MM.1S (cell line): Measurements from ENCODE around the gene TMEM250.

Experiments used
- DNase-seq: peaks from one replicate; pipeline ENCODE4 v3.0.0-alpha.2; 2015
- H2AFZ ChIP-seq: fragments of 300-600 bp; sonication (generic); 2 replicates; pipeline ENCODE4 v1.6.0; 2016; ENCODE audit warnings: antibody characterized with exemption, low read length
- H3F3A ChIP-seq: fragments of 300-600 bp; sonication (generic); 2 replicates; pipeline ENCODE4 v1.6.1; 2016; ENCODE audit warnings: mild to moderate bottlenecking, antibody characterized with exemption, low read length, moderate library complexity, mixed read lengths; ENCODE audit not compliant: insufficient read depth
- H3K27ac ChIP-seq: fragments of 300-600 bp; sonication (generic); 2 replicates; pipeline ENCODE4 v1.5.1; 2016; ENCODE audit warnings: mild to moderate bottlenecking, low read length
- H3K27me3 ChIP-seq: fragments of 300-600 bp; sonication (generic); replicated peaks from 2 replicates; pipeline ENCODE4 v1.6.0; 2016; ENCODE audit warnings: low read length; ENCODE audit not compliant: insufficient read depth
- H3K36me3 ChIP-seq: fragments of 300-600 bp; sonication (generic); replicated peaks from 2 replicates; pipeline ENCODE4 v1.6.1; 2016; ENCODE audit warnings: mild to moderate bottlenecking, low read length, mixed read lengths; ENCODE audit not compliant: insufficient read depth
- H3K4me1 ChIP-seq: fragments of 300-600 bp; sonication (generic); 2 replicates; pipeline ENCODE4 v1.6.1; 2016; ENCODE audit warnings: low read length, mixed read lengths
- H3K4me2 ChIP-seq: fragments of 300-600 bp; sonication (generic); 2 replicates; pipeline ENCODE4 v1.6.0; 2016; ENCODE audit warnings: low read depth, low read length
- H3K4me3 ChIP-seq: fragments of 300-600 bp; sonication (generic); 2 replicates; pipeline ENCODE4 v1.5.1; 2016; ENCODE audit warnings: low read length, mixed read lengths
- H3K79me2 ChIP-seq: fragments of 300-600 bp; sonication (generic); 2 replicates; pipeline ENCODE4 v1.6.1; 2016; ENCODE audit warnings: mixed run types, low read length, mixed read lengths
- H3K9ac ChIP-seq: fragments of 300-600 bp; sonication (generic); 2 replicates; pipeline ENCODE4 v1.6.1; 2016; ENCODE audit warnings: low read length, mixed read lengths
- H3K9me2 ChIP-seq: fragments of 300-600 bp; sonication (generic); replicated peaks from 2 replicates; pipeline ENCODE4 v1.6.1; 2016; ENCODE audit warnings: mild to moderate bottlenecking, low read length, mixed read lengths; ENCODE audit not compliant: insufficient read depth
- H3K9me3 ChIP-seq: fragments of 300-600 bp; sonication (generic); replicated peaks from 2 replicates; pipeline ENCODE4 v1.6.1; 2016; ENCODE audit warnings: mild to moderate bottlenecking, low read length, mixed read lengths; ENCODE audit not compliant: insufficient read depth
- H4K20me1 ChIP-seq: fragments of 300-600 bp; sonication (generic); 2 replicates; pipeline ENCODE4 v1.6.1; 2016; ENCODE audit warnings: mild to moderate bottlenecking, low read length, moderate library complexity, mixed read lengths; ENCODE audit not compliant: insufficient read depth
- CTCF ChIP-seq: fragments of 300-600 bp; sonication (generic); IDR thresholded peaks from 2 replicates; pipeline ENCODE4 v1.5.1; 2016; ENCODE audit warnings: antibody characterized with exemption, low read length, mixed read lengths
- EZH2 ChIP-seq: fragments of 300-600 bp; sonication (generic); optimal IDR thresholded peaks from 2 replicates; pipeline ENCODE3; 2017; ENCODE audit warnings: low read depth, mild to moderate bottlenecking, antibody characterized with exemption, low read length, mixed read lengths
- EZH2phosphoT487 ChIP-seq: fragments of 300-600 bp; sonication (generic); IDR thresholded peaks from 2 replicates; pipeline ENCODE4 v1.6.1; 2018; ENCODE audit warnings: antibody characterized with exemption, low read length

TMEM250 gene

DNA sequence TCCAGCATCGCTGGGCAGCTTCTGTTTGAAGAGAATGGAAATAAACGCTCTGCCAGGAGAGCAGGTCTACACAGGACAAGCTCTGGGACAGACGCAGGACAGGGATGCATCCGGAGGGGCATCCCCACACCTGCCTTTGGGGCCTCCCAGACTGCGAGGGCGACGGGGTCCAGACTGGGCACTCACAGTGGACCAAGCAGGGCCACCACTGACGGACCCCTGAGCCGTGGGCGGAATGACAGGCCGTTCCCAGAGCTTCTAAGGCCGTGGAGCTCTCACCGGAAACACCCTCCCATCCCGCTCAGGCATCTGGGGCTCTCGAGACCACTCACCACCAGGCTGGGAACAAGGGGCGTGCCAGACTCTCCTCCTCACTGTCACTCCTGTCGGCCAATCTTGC lies 10.5 kb upstream of the TMEM250 start:
- Histone ChIP-seq H4K20me1 (no peaks in the 10 kb centered on the region), H3F3A (no peaks in the 10 kb centered on the region), H3K4me3 (no peak overlapping the region), H3K9me2 (no peaks in the 10 kb centered on the region), H3K79me2 (no peaks in the 10 kb centered on the region), H3K9ac (no peak overlapping the region), H3K9me3 (no peaks in the 10 kb centered on the region), H2AFZ (no peak overlapping the region), H3K4me2 (no peak overlapping the region), H3K4me1 (no peaks in the 10 kb centered on the region), H3K27ac (no peak overlapping the region), H3K36me3 (no peaks in the 10 kb centered on the region), H3K27me3 (peaks cover 90% of the 10 kb centered on the region)
- DNase-seq, result no peak
- TF ChIP-seq EZH2 (no peak), EZH2phosphoT487 (no peak), CTCF (no peak)

DNA sequence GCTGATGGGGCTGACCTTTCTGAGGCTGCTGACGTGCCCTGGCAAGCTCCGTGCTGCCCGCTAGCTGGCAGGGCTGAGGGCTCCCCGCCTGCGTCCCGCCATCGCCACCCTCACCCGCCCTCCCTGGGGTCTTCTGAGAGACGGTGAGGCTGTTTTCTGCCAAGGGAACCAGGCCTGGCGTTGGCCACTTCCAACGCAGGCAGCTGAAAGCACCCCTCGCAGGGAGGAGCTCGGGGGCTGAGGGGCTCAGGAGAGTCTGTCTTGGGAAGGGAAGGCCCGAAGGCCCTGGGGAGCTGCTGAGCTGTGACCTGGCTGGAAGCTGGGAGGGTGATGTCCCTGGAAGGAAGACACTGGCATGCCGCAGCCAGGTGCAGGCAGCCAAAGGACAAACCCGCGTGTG lies 9.8 kb upstream of the TMEM250 start:
- H3K9me3 ChIP-seq, result no peaks in the 10 kb centered on the region
- TF ChIP-seq EZH2, result no peak
- no peak for TF ChIP-seq EZH2phosphoT487
- no peak overlapping the region for H3K4me3 ChIP-seq
- no peaks in the 10 kb centered on the region for H3K9me2 ChIP-seq
- H2AFZ ChIP-seq, result no peak overlapping the region
- no peak overlapping the region for H3K4me2 ChIP-seq
- no peaks in the 10 kb centered on the region for H3K79me2 ChIP-seq
- no peaks in the 10 kb centered on the region for H3K36me3 ChIP-seq
- H3K9ac ChIP-seq, result no peak overlapping the region
- H4K20me1 ChIP-seq, result no peaks in the 10 kb centered on the region
- H3K27me3 ChIP-seq, result peaks cover 87% of the 10 kb centered on the region
- no peaks in the 10 kb centered on the region for H3K4me1 ChIP-seq
- H3K27ac ChIP-seq, result no peak overlapping the region
- no peaks in the 10 kb centered on the region for H3F3A ChIP-seq
- no peak for DNase-seq

- no peaks in the 10 kb centered on the region for H3K36me3 ChIP-seq
- H3K79me2 ChIP-seq, result no peaks in the 10 kb centered on the region
- TF ChIP-seq EZH2 (peak; percentile 22), CTCF (no peak), EZH2phosphoT487 (no peak)
- DNase-seq, result no peak
- H3K9me2 ChIP-seq, result no peaks in the 10 kb centered on the region
- no peak overlapping the region for H3K27ac ChIP-seq
- no peaks in the 10 kb centered on the region for H3K9me3 ChIP-seq
- no peak overlapping the region for H3K4me3 ChIP-seq
- peaks cover 88% of the 10 kb centered on the region for H3K27me3 ChIP-seq
- no peak overlapping the region for H2AFZ ChIP-seq
- H3K4me1 ChIP-seq, result no peaks in the 10 kb centered on the region
- H4K20me1 ChIP-seq, result no peaks in the 10 kb centered on the region
- no peak overlapping the region for H3K9ac ChIP-seq
- no peaks in the 10 kb centered on the region for H3F3A ChIP-seq
- no peak overlapping the region for H3K4me2 ChIP-seq
Observed at GRCh38 chr9:136127313-136127712, 8.6 kb upstream of the TMEM250 start.

DNA sequence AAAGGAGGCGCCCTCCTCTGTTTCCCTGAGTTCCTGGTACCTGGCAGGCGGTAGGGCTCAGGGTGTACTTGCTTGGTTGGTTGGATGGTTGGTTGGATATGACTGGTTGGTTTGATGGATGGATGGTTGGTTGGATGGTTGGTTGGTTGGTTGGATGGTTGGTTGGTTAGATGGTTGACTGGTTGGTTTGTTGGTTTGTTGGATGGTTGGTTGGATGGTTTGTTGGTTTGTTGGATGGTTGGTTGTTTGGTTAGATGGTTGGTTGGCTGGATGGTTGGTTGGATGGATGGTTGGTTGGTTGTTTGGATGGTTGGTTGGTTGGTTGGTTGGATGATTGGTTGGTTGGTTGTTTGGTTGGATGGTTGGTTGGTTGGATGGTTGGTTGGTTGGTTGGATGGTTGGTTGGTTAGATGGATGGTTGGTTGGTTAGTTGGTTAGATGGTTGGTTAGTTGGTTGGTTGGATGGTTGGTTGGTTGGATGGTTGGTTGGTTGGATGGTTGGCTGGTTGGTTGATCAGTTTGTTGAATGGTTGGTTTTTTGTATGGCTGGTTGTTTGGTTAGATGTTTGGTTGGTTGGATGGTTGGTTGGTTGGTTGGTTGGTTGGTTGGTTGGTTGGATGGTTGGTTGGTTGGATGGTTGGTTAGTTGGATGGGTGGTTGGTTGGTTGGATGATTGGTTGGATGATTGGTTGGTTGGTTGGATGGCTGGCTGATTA lies 6.5 kb upstream of the TMEM250 start:
- H3F3A ChIP-seq, result no peaks in the 10 kb centered on the region
- no peaks in the 10 kb centered on the region for H3K9me3 ChIP-seq
- H2AFZ ChIP-seq, result no peak overlapping the region
- no peaks in the 10 kb centered on the region for H3K36me3 ChIP-seq
- no peak for DNase-seq
- H3K27ac ChIP-seq, result no peak overlapping the region
- H3K4me2 ChIP-seq, result no peak overlapping the region
- H3K9ac ChIP-seq, result no peak overlapping the region
- TF ChIP-seq EZH2 (no peak), EZH2phosphoT487 (no peak)
- H3K9me2 ChIP-seq, result no peaks in the 10 kb centered on the region
- no peaks in the 10 kb centered on the region for H3K4me1 ChIP-seq
- no peak overlapping the region for H3K4me3 ChIP-seq
- no peaks in the 10 kb centered on the region for H3K79me2 ChIP-seq
- H4K20me1 ChIP-seq, result no peaks in the 10 kb centered on the region
- peaks cover 73% of the 10 kb centered on the region for H3K27me3 ChIP-seq
